Spleen (tissue), 7 donors: Measurements from ENCODE around the gene AUH.

ENCODE experiments used
- POLR2A ChIP-seq, 3 donors: fragments of 450-650 bp; IDR thresholded peaks; one replicate each; pipeline ENCODE4 v1.5.1; 2017; ENCODE audit warnings: antibody characterized with exemption in 3 of 3, mild to moderate bottlenecking in 1 of 3
- POLR2AphosphoS5 ChIP-seq, 3 donors: sonication (generic); formaldehyde crosslinking; IDR thresholded peaks; one replicate each; pipeline ENCODE4 v1.5.1; 2017; ENCODE audit warnings: antibody characterized with exemption in 3 of 3
- TF ChIP-seq, protein P1 (sequence below), 11 experiments: fragments of 200-600 bp in 7 of 11; fragments of 450-650 bp in 4 of 11; sonication (generic) in 4 of 11; IDR thresholded peaks in 8 of 11; conservative IDR thresholded peaks in 3 of 11; 1 replicate in 7 of 11; 2 replicates in 4 of 11; pipeline versions ENCODE4 v1.4.0 to v1.8.0; 2016 to 2021; ENCODE audit warnings: antibody characterized with exemption in 11 of 11, inconsistent platforms in 4 of 11, mild to moderate bottlenecking in 1 of 11
- donor health status: DM: no; HTN: no; CAD: no; lungs with moderate emphysema.
- donor health status: DM: no; HTN: no; CAD: no.
- donor health status: DM: no; HTN: no; CAD: no.

DNA sequence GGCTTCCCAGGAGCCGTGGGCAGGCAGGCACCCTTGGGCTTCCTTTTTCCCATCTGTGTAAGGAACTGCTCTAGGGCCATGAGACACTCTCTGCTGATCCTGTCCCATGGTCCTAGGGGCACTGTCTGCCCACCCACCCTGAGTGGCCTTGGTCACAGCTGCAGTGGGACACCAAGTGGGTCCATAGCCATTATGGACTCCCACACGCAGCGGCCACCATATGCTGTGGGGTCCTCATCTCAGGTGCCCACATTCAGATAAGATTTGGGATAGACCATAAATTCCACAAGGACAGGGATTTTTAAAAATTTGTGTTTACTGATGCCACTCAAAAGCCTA lies 180.8 kb downstream of the AUH start:
- TF ChIP-seq, protein P1, sequence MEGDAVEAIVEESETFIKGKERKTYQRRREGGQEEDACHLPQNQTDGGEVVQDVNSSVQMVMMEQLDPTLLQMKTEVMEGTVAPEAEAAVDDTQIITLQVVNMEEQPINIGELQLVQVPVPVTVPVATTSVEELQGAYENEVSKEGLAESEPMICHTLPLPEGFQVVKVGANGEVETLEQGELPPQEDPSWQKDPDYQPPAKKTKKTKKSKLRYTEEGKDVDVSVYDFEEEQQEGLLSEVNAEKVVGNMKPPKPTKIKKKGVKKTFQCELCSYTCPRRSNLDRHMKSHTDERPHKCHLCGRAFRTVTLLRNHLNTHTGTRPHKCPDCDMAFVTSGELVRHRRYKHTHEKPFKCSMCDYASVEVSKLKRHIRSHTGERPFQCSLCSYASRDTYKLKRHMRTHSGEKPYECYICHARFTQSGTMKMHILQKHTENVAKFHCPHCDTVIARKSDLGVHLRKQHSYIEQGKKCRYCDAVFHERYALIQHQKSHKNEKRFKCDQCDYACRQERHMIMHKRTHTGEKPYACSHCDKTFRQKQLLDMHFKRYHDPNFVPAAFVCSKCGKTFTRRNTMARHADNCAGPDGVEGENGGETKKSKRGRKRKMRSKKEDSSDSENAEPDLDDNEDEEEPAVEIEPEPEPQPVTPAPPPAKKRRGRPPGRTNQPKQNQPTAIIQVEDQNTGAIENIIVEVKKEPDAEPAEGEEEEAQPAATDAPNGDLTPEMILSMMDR (IDR thresholded peaks at IDR 0.05 in 8 of 11, conservative IDR thresholded peaks at IDR 0.05 in 3 of 11), result no peak
- TF ChIP-seq POLR2AphosphoS5 (IDR thresholded peaks at IDR 0.05) (no peak), POLR2A (IDR thresholded peaks at IDR 0.05) (no peak)
